ENCODE results near the gene SLAMF6. TPM values are rescaled to one million over a fixed set of nuclear protein-coding genes. Genes with fewer than 3 reads are reported as not detected.

Gene SLAMF6
- total RNA-seq, 4 donors from 2014 or later: 0.20 to 1.5 (median 0.46) TPM

- no peak for TF ChIP-seq EP300 (IDR thresholded peaks at IDR 0.05)
- TF ChIP-seq, protein P1, sequence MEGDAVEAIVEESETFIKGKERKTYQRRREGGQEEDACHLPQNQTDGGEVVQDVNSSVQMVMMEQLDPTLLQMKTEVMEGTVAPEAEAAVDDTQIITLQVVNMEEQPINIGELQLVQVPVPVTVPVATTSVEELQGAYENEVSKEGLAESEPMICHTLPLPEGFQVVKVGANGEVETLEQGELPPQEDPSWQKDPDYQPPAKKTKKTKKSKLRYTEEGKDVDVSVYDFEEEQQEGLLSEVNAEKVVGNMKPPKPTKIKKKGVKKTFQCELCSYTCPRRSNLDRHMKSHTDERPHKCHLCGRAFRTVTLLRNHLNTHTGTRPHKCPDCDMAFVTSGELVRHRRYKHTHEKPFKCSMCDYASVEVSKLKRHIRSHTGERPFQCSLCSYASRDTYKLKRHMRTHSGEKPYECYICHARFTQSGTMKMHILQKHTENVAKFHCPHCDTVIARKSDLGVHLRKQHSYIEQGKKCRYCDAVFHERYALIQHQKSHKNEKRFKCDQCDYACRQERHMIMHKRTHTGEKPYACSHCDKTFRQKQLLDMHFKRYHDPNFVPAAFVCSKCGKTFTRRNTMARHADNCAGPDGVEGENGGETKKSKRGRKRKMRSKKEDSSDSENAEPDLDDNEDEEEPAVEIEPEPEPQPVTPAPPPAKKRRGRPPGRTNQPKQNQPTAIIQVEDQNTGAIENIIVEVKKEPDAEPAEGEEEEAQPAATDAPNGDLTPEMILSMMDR (IDR thresholded peaks at IDR 0.05): no peak
- TF ChIP-seq POLR2A (IDR thresholded peaks at IDR 0.05): no peak
- Histone ChIP-seq H3K9me3 (no peaks in the 10 kb centered on the region), H3K4me1 (no peaks in the 10 kb centered on the region), H3K27ac (peak overlapping the region in 1 of 4 donors; percentile 62), H3K4me3 (peak overlapping the region in 1 of 4 donors; percentile 20), H3K27me3 (no peaks in the 10 kb centered on the region), H3K36me3 (no peaks in the 10 kb centered on the region)
- DNase-seq (ENCODE audit: low spot score in 2 of 2): no peak
- WGBS, 2 donors: 71 to 77% methylated on average over 4 of the region's 4 CpGs
Measured at GRCh38 chr1:160437432-160438316, 85.4 kb downstream of the SLAMF6 start.

DNA sequence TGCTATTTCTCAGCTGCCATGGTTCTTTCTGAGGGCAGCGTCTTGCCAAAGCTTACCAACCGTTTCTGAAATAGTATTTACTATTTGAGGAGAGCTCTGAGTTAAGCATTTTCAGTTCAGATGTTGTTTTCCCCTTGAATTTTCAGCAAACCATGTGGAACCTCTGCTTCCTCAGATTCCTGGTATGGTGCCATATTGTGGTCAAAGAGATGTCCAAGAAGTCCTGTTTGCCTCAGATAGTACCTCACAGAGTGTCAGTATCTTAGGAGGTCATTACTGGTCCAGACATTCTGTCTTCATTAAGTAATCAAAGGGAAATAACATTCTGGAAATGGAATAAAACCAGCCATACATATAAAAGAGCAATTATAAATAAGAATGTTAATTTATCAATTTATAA is 86.1 kb downstream of the SLAMF6 start:
- Histone ChIP-seq H3K4me3 (no peak overlapping the region), H3K36me3 (no peaks in the 10 kb centered on the region), H3K27me3 (no peaks in the 10 kb centered on the region), H3K9me3 (no peaks in the 10 kb centered on the region), H3K27ac (no peak overlapping the region), H3K4me1 (no peaks in the 10 kb centered on the region)
- TF ChIP-seq EP300 (IDR thresholded peaks at IDR 0.05): no peak
- no peak for TF ChIP-seq POLR2A (IDR thresholded peaks at IDR 0.05)
- TF ChIP-seq, protein P1 (IDR thresholded peaks at IDR 0.05): no peak
- WGBS, 2 donors: 67 to 70% methylated on average over 2 of the region's 2 CpGs
- DNase-seq (ENCODE audit: low spot score in 2 of 2): no peak

Other genes with a start within 250 kb of the SLAMF6 start
- gene PEX19, start 238.1 kb downstream of the SLAMF6 start, total RNA-seq: 10 to 100 TPM; 66.6 to 85.9 (median 71.6) TPM
- 100 to 1,000 TPM in 3 of 4 donors, 10 to 100 TPM in 1; 92.2 to 127 (median 112) TPM for gene COPA, start 180.0 kb downstream of the SLAMF6 start, total RNA-seq
- 10 to 100 TPM; 60.6 to 85.5 (median 73.0) TPM for gene NCSTN, start 179.9 kb downstream of the SLAMF6 start, total RNA-seq
- not detected for gene NHLH1, start 156.2 kb downstream of the SLAMF6 start, total RNA-seq
- gene VANGL2, start 122.7 kb downstream of the SLAMF6 start, total RNA-seq: 1 to 10 TPM in 3 of 4 donors, under 1 TPM in 1; 0.84 to 2.0 (median 1.4) TPM
- gene CD84, start 56.2 kb upstream of the SLAMF6 start, total RNA-seq: 10 to 100 TPM in 1 of 4 donors, 1 to 10 TPM in 3; 2.4 to 12.0 (median 6.2) TPM
- 1 to 10 TPM in 1 of 4 donors, under 1 TPM in 1, not detected in 2; 0.39 to 1.3 TPM for gene SLAMF1, start 123.8 kb upstream of the SLAMF6 start, total RNA-seq
- 1 to 10 TPM; 1.5 to 5.9 (median 2.0) TPM for gene CD48, start 188.6 kb upstream of the SLAMF6 start, total RNA-seq
- under 1 TPM; 0.22 to 0.90 (median 0.51) TPM for gene SLAMF7, start 216.0 kb upstream of the SLAMF6 start, total RNA-seq